Activated T-cell treated with anti-CD3 and anti-CD28 coated beads, Interleukin-2, amount 50 U/mL, for 24 hours (primary cell): ENCODE measurements around the gene FKBP6.
"Not testable (repeated sequence)": the region's sequence is repeated elsewhere in the genome, so short reads cannot be mapped to it uniquely, and the experiment has no call there.

Experiments used
- DNase-seq: peaks from one replicate; pipeline ENCODE4 v3.0.0-alpha.2; 2020
- H3K27ac Mint-ChIP-seq: 2 replicates; pipeline ENCODE4 v1.8.0; 2020; ENCODE audit warnings: mild to moderate bottlenecking, mixed read lengths
- H3K27me3 Mint-ChIP-seq: 2 replicates; pipeline ENCODE4 v1.8.0; 2020; ENCODE audit warnings: mixed read lengths
- H3K36me3 Mint-ChIP-seq: 2 replicates; pipeline ENCODE4 v1.8.0; 2020; ENCODE audit warnings: low read depth, mixed read lengths
- H3K4me1 Mint-ChIP-seq: 2 replicates; pipeline ENCODE4 v1.8.0; 2020; ENCODE audit warnings: low read depth, mixed read lengths
- H3K4me3 Mint-ChIP-seq: 2 replicates; pipeline ENCODE4 v1.8.0; 2020; ENCODE audit warnings: mild to moderate bottlenecking, moderate library complexity, mixed read lengths
- H3K9me3 Mint-ChIP-seq: 2 replicates; pipeline ENCODE4 v1.8.0; 2020; ENCODE audit warnings: mixed read lengths

Gene FKBP6

DNA sequence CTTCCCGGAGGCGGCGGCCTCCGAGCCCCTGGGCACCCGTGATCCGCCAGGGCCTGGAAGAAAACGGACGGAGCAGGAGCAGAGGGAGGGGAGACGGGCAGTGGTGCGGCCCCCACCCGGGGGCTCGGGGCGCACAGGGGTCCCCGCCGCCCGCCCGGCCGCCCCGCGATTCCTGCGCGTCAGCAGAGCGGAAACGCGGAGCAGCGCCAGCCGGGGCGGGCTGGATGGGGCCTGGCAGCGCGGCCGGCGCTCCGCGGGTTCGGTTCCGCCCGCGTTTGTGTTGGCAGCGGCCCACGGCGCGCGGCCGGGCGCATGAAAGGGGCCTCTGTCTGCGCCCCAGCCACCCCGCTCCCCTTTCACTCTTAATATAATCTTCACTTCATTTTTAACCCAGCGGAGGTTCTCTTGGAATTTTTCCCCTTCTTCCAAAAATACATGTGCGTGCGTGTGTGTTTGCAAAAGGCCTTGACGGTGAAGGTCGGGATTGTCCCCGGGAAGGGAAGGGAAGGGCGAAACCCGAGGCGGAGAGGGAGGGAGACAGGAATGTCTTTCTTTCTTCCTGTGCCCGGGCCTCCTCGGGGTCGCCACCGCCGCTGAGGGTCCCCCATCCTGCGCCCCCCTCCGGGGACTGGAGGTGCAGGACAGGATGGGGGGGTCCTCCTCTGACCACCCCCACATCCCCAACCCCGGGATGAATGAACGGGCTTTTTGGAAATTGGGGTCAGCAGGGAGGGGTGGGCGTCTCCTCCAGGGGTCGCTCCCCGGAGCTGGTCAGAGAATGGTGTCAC, 49.6 kb downstream of the FKBP6 start:
- H3K36me3 Mint-ChIP-seq, H3K4me3 Mint-ChIP-seq, H3K4me1 Mint-ChIP-seq, DNase-seq, H3K27ac Mint-ChIP-seq, H3K9me3 Mint-ChIP-seq: not testable (repeated sequence)
- H3K27me3 Mint-ChIP-seq: peaks cover 32% of the 10 kb centered on the region

DNA sequence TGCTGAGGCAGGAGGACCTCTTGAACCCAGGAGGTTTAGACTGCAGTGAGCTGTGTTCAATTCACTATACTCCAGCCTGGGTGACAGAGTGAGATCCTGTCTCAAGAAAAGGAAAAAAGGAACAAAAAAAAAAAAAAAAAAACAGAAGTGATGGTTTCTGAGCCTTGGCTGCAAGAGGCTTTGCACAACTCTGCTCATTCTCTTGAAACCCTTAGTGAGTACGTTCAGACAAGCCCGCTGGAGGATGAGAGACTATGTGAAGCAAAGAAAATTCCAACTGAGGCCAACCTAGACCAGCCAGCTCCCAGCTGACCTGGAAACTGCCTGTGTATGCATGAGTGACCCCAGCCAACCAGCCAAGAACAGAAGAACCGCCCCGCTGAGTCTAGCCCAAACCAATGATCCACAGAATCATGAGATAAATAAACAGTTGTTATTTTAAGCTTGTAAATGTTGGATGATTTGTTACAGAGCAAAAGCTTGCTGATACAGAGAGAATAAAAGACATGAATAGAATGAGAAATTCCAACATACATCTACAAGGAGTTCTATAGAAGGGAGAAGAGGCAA, 55.1 kb downstream of the FKBP6 start:
- Mint-ChIP-seq H3K36me3 (no peaks in the 10 kb centered on the region), H3K27me3 (peaks cover 10% of the 10 kb centered on the region), H3K27ac (no peak overlapping the region), H3K4me3 (no peak overlapping the region), H3K9me3 (peaks cover 20% of the 10 kb centered on the region), H3K4me1 (no peaks in the 10 kb centered on the region)
- no peak for DNase-seq

DNA sequence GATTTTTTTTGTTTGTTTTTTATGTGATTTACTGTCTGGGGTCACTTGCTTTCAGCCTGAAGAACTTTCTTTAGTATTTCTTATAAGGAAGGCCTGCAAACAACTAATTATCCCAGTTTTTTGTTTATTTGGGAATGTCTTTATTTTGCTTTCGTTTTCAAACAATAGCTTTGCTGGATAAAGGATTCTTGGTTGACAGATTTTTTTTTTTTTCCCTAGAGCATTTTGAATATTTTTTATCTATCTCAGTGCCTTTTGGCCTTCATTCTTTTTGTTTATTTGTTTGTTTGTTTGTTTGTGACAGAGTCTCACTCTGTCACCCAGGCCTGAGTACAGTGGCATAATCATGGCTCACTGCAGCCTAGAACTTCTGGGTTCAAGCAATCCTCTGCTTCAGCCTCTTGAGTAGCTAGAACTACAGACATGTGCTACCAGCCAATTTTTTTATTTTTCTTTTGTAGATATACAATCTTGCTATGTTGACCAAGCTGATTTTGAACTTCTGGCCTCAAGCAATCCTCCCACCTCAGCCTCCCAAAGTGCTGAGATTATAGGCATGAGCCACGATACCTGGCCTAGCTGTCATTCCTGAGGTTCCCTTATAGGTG, 59.4 kb downstream of the FKBP6 start:
- no peak for DNase-seq
- Mint-ChIP-seq H3K27ac (no peak overlapping the region), H3K27me3 (peaks cover 2% of the 10 kb centered on the region), H3K4me3 (no peak overlapping the region), H3K4me1 (no peaks in the 10 kb centered on the region), H3K36me3 (no peaks in the 10 kb centered on the region), H3K9me3 (peaks cover 32% of the 10 kb centered on the region)

DNA sequence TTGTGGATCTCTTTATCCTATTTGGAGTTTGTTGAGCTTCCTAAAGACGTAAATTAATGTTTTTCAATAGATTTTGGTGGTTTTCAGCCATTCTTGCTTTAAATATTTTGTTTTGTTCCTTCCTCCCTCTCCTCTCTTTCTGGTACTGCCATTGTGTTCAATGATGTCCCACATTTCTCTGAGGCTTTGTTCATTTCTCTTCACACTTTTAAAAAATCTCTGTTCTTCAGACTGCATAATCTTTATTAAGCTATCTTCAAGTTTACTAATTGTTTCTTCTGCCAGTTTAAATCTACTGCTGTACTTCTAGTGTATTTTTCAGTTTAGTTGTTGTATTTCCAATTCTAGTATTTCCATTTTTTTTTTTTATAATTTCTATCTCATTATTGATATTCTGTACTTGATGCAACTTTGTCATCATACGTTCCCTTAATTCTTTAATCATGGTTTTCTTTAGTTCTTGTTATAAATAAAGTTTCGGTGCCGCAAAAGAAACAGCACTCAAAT, 60.0 kb downstream of the FKBP6 start:
- H3K27me3 Mint-ChIP-seq: peaks cover 3% of the 10 kb centered on the region
- no peaks in the 10 kb centered on the region for H3K36me3 Mint-ChIP-seq
- no peak overlapping the region for H3K4me3 Mint-ChIP-seq
- H3K4me1 Mint-ChIP-seq: no peaks in the 10 kb centered on the region
- peaks cover 32% of the 10 kb centered on the region for H3K9me3 Mint-ChIP-seq
- H3K27ac Mint-ChIP-seq: no peak overlapping the region
- DNase-seq: no peak

DNA sequence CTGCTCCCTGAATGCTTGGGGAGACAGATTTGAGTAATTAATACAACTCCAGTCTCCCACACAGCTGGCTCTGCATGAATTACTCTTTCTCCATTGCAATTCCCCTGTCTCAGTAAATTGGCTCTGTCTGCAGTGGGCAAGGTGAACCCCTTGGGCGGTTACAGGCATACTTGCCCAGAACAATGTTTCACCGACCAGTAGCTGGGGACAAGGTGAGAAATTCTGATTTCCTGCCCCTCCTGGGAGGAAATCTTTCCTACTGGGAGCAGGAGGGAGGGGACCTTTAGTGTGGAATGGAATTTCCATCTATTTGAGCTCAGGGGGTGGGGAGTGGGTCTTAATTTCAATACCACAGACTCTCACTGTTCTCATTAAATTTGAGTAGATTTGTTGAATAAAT, 63.4 kb downstream of the FKBP6 start:
- Mint-ChIP-seq H3K9me3 (peaks cover 21% of the 10 kb centered on the region), H3K36me3 (no peaks in the 10 kb centered on the region), H3K4me3 (no peak overlapping the region), H3K4me1 (no peaks in the 10 kb centered on the region), H3K27me3 (peaks cover 13% of the 10 kb centered on the region), H3K27ac (no peak overlapping the region)
- DNase-seq: no peak

DNA sequence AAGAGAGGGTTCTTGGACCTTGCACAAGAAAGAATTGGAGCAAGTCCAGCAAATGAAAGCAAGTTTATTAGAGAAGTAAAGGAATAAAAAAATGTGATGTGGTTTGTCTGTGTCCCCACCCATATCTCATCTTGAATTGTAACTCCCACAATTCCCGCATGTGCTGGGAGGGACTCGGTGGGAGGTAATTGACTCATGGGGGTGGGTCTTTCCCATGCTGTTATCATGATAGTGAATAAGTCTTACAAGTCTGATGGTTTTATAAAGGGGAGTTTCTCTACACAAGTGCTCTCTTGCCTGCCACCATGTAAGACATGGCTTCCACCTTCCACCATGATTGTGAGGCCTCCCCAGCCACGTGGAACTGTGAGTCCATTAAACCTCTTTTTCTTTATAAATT, 66.5 kb downstream of the FKBP6 start:
- H3K4me3 Mint-ChIP-seq: no peak overlapping the region
- no peaks in the 10 kb centered on the region for H3K4me1 Mint-ChIP-seq
- peaks cover 17% of the 10 kb centered on the region for H3K27me3 Mint-ChIP-seq
- H3K27ac Mint-ChIP-seq: no peak overlapping the region
- H3K36me3 Mint-ChIP-seq: no peaks in the 10 kb centered on the region
- H3K9me3 Mint-ChIP-seq: peaks cover 7% of the 10 kb centered on the region
- no peak for DNase-seq

DNA sequence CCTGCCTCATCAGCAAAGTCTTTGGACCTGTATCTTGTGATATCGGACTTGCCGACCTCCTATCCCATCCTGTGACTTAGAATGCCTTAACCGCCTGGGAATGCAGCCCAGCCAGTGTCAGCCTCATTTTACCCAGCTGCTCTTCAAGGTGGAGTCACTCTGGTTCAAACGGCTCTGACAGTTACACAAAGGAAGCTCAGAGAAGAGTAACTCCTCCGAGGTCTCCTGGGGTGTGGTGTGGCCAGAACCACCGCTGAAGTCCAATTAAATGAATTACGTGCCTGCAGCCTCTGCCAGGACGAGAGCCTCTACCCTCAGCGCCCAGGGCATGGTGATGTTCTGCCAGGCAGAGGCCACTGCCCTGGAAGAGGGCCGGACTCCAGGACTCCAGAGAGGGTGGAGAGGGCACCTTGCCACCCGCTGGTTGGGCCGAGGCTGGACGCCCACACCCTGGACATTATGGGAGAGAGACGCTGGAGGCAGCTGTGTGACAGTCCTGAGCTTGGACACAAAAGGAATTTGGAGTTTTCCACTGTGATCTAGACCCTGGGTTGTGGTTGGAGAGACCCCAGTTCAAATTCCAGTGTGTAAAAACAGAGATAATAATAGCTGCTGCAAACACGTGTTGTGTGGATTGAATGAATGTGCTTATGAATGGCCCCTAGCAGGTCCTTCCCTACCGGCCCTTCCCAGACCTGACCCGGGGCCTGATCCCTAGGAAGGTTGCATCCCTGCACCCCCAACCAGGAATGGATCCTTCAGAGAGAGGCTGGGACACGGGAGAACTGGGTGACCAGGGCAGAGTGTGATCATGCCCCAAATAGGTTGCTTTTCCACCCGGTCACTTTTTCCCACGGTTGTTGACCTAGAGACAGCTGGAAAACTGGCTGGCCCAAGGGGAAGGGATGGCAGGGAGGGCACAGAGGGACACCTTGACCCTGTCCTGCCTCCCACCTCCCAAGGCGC, 67.9 kb downstream of the FKBP6 start:
- Mint-ChIP-seq H3K36me3 (no peaks in the 10 kb centered on the region), H3K4me1 (no peaks in the 10 kb centered on the region), H3K27ac (no peak overlapping the region), H3K9me3 (no peaks in the 10 kb centered on the region), H3K4me3 (no peak overlapping the region), H3K27me3 (peaks cover 17% of the 10 kb centered on the region)
- DNase-seq: no peak

DNA sequence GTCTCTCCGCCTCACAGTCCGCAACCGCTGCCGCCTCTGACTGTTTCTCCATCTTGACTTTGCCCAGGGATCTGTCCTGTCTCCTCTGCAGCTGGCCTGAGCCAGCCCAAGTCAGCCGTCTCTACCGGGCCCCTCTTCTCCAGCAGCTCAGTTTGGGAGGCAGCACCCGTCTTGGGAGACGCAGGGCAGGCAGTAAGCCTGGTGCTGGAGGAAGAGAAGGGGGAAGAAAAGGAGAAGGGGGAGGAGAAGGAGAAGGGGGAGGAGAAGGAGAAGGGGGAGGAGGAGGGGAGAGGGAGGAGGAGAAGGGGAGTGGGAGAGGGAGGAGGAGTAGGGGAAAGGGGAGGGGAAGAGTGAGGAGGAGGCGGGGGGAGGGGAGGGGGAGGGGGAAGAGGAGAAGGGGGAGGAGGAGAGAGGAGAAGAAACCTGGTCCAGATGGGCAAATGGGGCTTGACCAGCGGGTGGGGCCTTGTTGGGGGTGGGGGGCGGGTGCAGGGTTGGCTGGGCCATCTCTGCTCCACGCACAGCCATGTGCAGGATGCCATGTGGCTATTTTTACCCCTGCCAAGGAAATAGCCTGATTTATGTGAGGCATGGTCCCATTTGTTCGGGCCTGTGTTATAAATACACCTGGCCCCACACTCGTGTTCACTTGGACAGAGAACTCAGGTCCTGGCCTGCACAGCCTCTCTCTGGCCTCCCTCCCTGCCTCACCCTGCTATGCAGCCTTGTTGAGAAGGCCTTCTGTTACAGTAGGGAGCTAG, 69.7 kb downstream of the FKBP6 start:
- Mint-ChIP-seq H3K27ac (no peak overlapping the region), H3K4me1 (no peaks in the 10 kb centered on the region), H3K27me3 (peaks cover 14% of the 10 kb centered on the region), H3K9me3 (no peaks in the 10 kb centered on the region), H3K36me3 (no peaks in the 10 kb centered on the region), H3K4me3 (no peak overlapping the region)
- no peak for DNase-seq

DNA sequence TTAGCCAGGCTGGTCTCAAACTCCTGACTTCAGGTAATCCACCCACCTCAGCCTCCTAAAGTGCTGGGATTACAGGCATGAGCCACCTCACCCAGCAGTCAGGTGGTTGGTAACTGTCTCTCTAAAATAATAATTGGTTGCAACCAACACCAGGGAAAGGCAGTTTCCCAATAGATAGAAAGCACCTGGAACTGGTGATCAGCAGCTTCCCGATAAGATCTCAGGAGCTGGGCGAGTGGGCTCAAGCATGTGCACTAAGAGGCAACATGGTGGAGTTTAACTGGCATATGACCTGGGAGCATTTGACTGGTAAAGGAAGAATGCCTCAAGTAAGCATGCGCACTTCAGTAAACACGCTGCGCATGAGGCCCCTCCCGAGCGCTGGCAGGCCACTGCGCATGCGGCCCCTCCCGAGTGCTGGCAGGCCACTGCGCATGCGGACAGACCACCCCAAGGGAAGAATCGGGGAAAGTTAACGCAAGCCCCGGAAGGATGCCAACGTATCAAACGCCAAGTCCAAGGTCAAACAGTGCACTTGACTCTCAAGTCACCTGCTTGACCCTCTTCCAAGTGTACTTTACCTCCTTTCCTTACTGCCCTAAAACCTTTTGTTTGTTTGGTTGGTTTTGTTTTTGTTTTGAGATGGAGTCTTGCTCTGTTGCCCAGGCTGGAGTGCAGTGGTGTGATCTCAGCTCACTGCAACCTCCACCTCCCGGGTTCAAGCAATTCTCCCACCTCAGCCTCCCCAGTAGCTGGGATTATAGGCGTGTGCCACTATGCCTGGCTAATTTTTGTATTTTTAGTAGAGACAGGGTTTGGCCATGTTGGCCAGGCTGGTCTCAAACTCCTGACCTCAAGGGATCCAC, 71.5 kb downstream of the FKBP6 start:
- not testable (repeated sequence) for H3K4me3 Mint-ChIP-seq, H3K27ac Mint-ChIP-seq, H3K36me3 Mint-ChIP-seq, H3K4me1 Mint-ChIP-seq, H3K27me3 Mint-ChIP-seq, H3K9me3 Mint-ChIP-seq
- peak; percentile 77 for DNase-seq

DNA sequence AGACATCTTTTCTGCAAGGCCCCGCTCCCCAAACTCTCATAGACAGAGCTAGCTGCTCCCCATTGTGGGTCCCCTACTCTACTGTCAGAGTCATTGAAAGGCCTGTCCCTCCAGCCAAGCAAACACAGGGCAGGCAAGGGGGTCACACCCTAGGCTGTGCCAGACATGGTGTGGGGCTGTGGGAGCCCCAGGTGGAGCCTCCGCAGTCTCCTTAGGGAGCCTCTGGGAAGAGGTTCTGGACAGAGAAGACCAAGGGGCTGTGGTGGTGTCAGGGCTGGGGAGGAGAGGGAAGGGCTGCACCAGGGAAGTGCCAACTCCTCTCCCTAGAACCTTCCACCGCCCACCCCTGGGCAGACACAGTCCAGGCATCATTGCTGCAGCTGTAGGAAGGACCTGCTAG, 76.9 kb downstream of the FKBP6 start:
- DNase-seq, H3K4me3 Mint-ChIP-seq, H3K9me3 Mint-ChIP-seq: not testable (repeated sequence)

More for the DNA sequence above, 76.9 kb downstream of the FKBP6 start:
- not testable (repeated sequence) for H3K27me3 Mint-ChIP-seq, H3K4me1 Mint-ChIP-seq, H3K27ac Mint-ChIP-seq, H3K36me3 Mint-ChIP-seq
